Measurements from ENCODE around the gene VASP.

DNA sequence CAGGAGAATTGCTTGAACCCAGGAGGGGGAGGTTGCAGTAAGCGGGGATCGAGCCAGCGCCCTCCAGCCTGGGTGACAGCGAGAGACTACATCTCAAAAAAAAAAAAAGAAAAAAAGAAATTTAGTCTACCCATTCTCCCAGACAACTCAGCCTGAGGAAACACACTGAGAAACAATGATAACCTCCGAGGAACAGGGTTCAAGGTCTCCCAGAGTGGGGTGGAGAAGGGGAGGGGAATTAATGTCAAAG is 1.4 kb upstream of the VASP start:
- TF ChIP-seq CTCF (IDR thresholded peaks at IDR 0.05) (no peak), POLR2A (IDR thresholded peaks at IDR 0.05) (no peak)

Measured in gastroesophageal sphincter (tissue), 3 donors.